Liver (tissue), 9 donors: Measurements from ENCODE around the gene TBC1D16. TPM values are rescaled to one million over a fixed set of nuclear protein-coding genes. Genes with fewer than 3 reads are reported as not detected.

Source experiments
- DNase-seq: peaks from one replicate; pipeline ENCODE4 v3.0.0-alpha.2; 2017; ENCODE audit warnings: low spot score
- H3K27ac ChIP-seq, 2 donors: one replicate each; pipeline ENCODE4 v1.7.0; 2013; ENCODE audit warnings: inconsistent platforms in 2 of 2, low read length in 2 of 2, control low read depth in 1 of 2, low read depth in 1 of 2, mild to moderate bottlenecking in 1 of 2
- H3K27me3 ChIP-seq, 4 donors: one replicate each; pipeline versions ENCODE4 v1.6.1 to v1.7.0; 2013; ENCODE audit warnings: low read length in 3 of 4, inconsistent platforms in 1 of 4, mild to moderate bottlenecking in 1 of 4, moderate library complexity in 1 of 4; ENCODE audit not compliant: control insufficient read depth in 4 of 4, insufficient read depth in 4 of 4
- H3K36me3 ChIP-seq, 4 donors: one replicate each; pipeline versions ENCODE4 v1.6.1 to v1.7.0; 2013; ENCODE audit warnings: low read length in 3 of 4, mild to moderate bottlenecking in 3 of 4, low read depth in 1 of 4, moderate library complexity in 1 of 4; ENCODE audit not compliant: control insufficient read depth in 4 of 4, insufficient read depth in 3 of 4
- H3K4me1 ChIP-seq, 4 donors: one replicate each; pipeline versions ENCODE4 v1.6.1 to v1.7.0; 2013; ENCODE audit warnings: low read length in 3 of 4, mild to moderate bottlenecking in 3 of 4, moderate library complexity in 1 of 4; ENCODE audit not compliant: control insufficient read depth in 4 of 4, insufficient read depth in 4 of 4
- H3K4me3 ChIP-seq, 3 donors: one replicate each; pipeline versions ENCODE4 v1.6.1 to v1.7.0; 2013; ENCODE audit warnings: low read length in 3 of 3, control low read depth in 1 of 3, low read depth in 1 of 3, mild to moderate bottlenecking in 1 of 3
- H3K9ac ChIP-seq, 2 donors: one replicate each; pipeline ENCODE4 v1.7.0; 2013; ENCODE audit warnings: low read length in 2 of 2, mild to moderate bottlenecking in 2 of 2, moderate library complexity in 2 of 2, control low read depth in 1 of 2, low read depth in 1 of 2
- H3K9me3 ChIP-seq, 4 donors: one replicate each; pipeline versions ENCODE4 v1.6.1 to v1.7.0; 2013; ENCODE audit warnings: low read length in 3 of 4; ENCODE audit not compliant: control insufficient read depth in 4 of 4
- FOXA1 ChIP-seq: IDR thresholded peaks from 2 replicates; pipeline ENCODE4 v1.6.1; 2016; ENCODE audit warnings: antibody characterized with exemption
- FOXA2 ChIP-seq: IDR thresholded peaks from 2 replicates; pipeline ENCODE4 v1.6.1; 2016; ENCODE audit warnings: antibody characterized with exemption
- GABPA ChIP-seq, 2 donors: IDR thresholded peaks in 1 of 2; conservative IDR thresholded peaks in 1 of 2; 2 replicates each; pipeline ENCODE4 v1.6.1; 2016; ENCODE audit warnings: antibody characterized with exemption in 2 of 2, mild to moderate bottlenecking in 1 of 2, moderate library complexity in 1 of 2
- HNF4A ChIP-seq, 2 donors: conservative IDR thresholded peaks; 2 replicates each; pipeline ENCODE4 v1.6.1; 2016; ENCODE audit warnings: antibody characterized with exemption in 2 of 2, mild to moderate bottlenecking in 2 of 2
- JUND ChIP-seq, 2 donors: IDR thresholded peaks; 2 replicates each; pipeline ENCODE4 v1.6.1; 2016; ENCODE audit warnings: antibody characterized with exemption in 2 of 2
- MAX ChIP-seq: IDR thresholded peaks from 2 replicates; pipeline ENCODE4 v1.6.1; 2016; ENCODE audit warnings: antibody characterized with exemption
- NR2F2 ChIP-seq: IDR thresholded peaks from 2 replicates; pipeline ENCODE4 v1.6.1; 2016; ENCODE audit warnings: antibody characterized with exemption
- RAD21 ChIP-seq, 2 donors: IDR thresholded peaks; 2 replicates each; pipeline ENCODE4 v1.6.1; 2016; ENCODE audit warnings: antibody characterized with exemption in 2 of 2, mild to moderate bottlenecking in 2 of 2
- RXRA ChIP-seq, 2 donors: IDR thresholded peaks; 2 replicates each; pipeline ENCODE4 v1.6.1; 2017 to 2018; ENCODE audit warnings: antibody characterized with exemption in 2 of 2, mild to moderate bottlenecking in 1 of 2
- SP1 ChIP-seq: IDR thresholded peaks from 2 replicates; pipeline ENCODE4 v1.6.1; 2018; ENCODE audit warnings: antibody characterized with exemption, mild to moderate bottlenecking
- TAF1 ChIP-seq: conservative IDR thresholded peaks from 2 replicates; pipeline ENCODE4 v1.6.1; 2016; ENCODE audit warnings: antibody characterized with exemption, mild to moderate bottlenecking
- YY1 ChIP-seq: IDR thresholded peaks from 2 replicates; pipeline ENCODE4 v1.6.1; 2016; ENCODE audit warnings: antibody characterized with exemption, mild to moderate bottlenecking
- WGBS: extraction: QIAGEN DNeasy Blood & Tissue Kit; methylation state at CpG from one replicate; pipeline ENCODE4 v1.1.7; 2013; 5-methylcytosine and 5-hydroxymethylcytosine counted together
- polyA plus RNA-seq, 2 donors: library from polyadenylated mRNA; stranded (reverse) in 1 of 2; unstranded in 1 of 2; fragments of 200-250 nt in 1 of 2; fragments of >200 nt in 1 of 2; fragmentation: Nextera tagmentation in 1 of 2; extraction: Ambion mirVana in 1 of 2; gene quantifications; one replicate each; pipeline versions ENCODE4 v1.2.1 to v1.2.3, GENCODE V29; 2013 to 2015
- total RNA-seq, 2 donors: library from RNA; depleted of rRNA; stranded (reverse); fragments of >200 nt; gene quantifications; one replicate each; pipeline ENCODE4 v1.2.3, GENCODE V29; 2014
- TF ChIP-seq, protein P1 (sequence below): IDR thresholded peaks from 2 replicates; pipeline ENCODE4 v1.6.1; 2016; ENCODE audit warnings: antibody characterized with exemption
- TF ChIP-seq, protein P2 (sequence below): fragments of 150-350 bp; IDR thresholded peaks from 2 replicates; pipeline ENCODE4 v1.5.1; 2017; ENCODE audit warnings: improper control_type of control experiment, low read depth, low read length; ENCODE audit not compliant: missing input control
- TF ChIP-seq, protein P3 (sequence below): IDR thresholded peaks from 2 replicates; pipeline ENCODE4 v1.6.1; 2016; ENCODE audit warnings: antibody characterized with exemption
- donor health status: healthy.
- donor health status: healthy.
- donor health status: healthy.
- donor health status: healthy.
- donor health status: healthy.

TBC1D16 gene
- total and polyA plus RNA-seq, 4 donors, result 3.4 to 29.5 (median 4.7) TPM

GRCh38 chr17:79991140-79991923 lies 44.3 kb downstream of the TBC1D16 start:
- Histone ChIP-seq H3K9me3 (no peaks in the 10 kb centered on the region), H3K27me3 (no peaks in the 10 kb centered on the region), H3K4me1 (peaks cover 41 to 75% (median 61%) of the 10 kb centered on the region in 4 donors), H3K36me3 (no peaks in the 10 kb centered on the region), H3K4me3 (peak overlapping the region in 1 of 3 donors; percentile 37), H3K27ac (peak overlapping the region in 1 of 2 donors; percentile 89), H3K9ac (no peak overlapping the region)
- WGBS, result 29% methylated on average over 30 of the region's 30 CpGs
- peak; percentile 77 for DNase-seq
- TF ChIP-seq, protein P1, sequence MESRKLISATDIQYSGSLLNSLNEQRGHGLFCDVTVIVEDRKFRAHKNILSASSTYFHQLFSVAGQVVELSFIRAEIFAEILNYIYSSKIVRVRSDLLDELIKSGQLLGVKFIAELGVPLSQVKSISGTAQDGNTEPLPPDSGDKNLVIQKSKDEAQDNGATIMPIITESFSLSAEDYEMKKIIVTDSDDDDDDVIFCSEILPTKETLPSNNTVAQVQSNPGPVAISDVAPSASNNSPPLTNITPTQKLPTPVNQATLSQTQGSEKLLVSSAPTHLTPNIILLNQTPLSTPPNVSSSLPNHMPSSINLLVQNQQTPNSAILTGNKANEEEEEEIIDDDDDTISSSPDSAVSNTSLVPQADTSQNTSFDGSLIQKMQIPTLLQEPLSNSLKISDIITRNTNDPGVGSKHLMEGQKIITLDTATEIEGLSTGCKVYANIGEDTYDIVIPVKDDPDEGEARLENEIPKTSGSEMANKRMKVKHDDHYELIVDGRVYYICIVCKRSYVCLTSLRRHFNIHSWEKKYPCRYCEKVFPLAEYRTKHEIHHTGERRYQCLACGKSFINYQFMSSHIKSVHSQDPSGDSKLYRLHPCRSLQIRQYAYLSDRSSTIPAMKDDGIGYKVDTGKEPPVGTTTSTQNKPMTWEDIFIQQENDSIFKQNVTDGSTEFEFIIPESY, result no peak
- TF ChIP-seq RAD21 (IDR thresholded peaks at IDR 0.05) (peak; percentile 62 to 74), TAF1 (no peak)
- TF ChIP-seq, protein P2, sequence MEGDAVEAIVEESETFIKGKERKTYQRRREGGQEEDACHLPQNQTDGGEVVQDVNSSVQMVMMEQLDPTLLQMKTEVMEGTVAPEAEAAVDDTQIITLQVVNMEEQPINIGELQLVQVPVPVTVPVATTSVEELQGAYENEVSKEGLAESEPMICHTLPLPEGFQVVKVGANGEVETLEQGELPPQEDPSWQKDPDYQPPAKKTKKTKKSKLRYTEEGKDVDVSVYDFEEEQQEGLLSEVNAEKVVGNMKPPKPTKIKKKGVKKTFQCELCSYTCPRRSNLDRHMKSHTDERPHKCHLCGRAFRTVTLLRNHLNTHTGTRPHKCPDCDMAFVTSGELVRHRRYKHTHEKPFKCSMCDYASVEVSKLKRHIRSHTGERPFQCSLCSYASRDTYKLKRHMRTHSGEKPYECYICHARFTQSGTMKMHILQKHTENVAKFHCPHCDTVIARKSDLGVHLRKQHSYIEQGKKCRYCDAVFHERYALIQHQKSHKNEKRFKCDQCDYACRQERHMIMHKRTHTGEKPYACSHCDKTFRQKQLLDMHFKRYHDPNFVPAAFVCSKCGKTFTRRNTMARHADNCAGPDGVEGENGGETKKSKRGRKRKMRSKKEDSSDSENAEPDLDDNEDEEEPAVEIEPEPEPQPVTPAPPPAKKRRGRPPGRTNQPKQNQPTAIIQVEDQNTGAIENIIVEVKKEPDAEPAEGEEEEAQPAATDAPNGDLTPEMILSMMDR, result peak; percentile 66

DNA sequence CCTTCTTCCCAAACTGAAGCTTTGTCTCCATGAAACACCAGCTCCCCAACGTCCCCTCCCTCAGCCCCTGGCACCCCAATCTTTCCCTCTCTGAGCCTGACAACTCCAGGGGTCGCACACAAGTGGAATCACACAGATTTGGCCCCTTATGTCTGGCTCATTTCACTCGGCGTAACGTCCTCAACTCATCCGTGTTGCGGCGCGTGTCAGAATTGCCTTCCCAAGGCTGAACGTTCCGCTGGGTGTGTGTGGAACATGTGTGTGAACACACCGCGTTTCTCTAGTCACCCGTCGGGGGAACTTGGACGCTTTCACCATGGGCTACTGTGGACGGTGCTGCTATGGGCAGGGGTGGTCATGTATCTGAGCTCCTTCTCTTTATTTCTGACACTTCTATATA lies 45.0 kb downstream of the TBC1D16 start:
- no peak for TF ChIP-seq TAF1
- TF ChIP-seq RXRA (IDR thresholded peaks at IDR 0.05), result no peak
- peaks cover 41 to 79% (median 63%) of the 10 kb centered on the region in 4 donors for H3K4me1 ChIP-seq
- DNase-seq, result no peak
- H3K9me3 ChIP-seq, result no peaks in the 10 kb centered on the region
- H3K9ac ChIP-seq, result no peak overlapping the region
- no peaks in the 10 kb centered on the region for H3K36me3 ChIP-seq
- peak overlapping the region; percentile 89 to 95 for H3K27ac ChIP-seq
- no peak overlapping the region for H3K4me3 ChIP-seq
- H3K27me3 ChIP-seq, result no peaks in the 10 kb centered on the region
- 87% methylated on average over 17 of the region's 17 CpGs for WGBS

DNA sequence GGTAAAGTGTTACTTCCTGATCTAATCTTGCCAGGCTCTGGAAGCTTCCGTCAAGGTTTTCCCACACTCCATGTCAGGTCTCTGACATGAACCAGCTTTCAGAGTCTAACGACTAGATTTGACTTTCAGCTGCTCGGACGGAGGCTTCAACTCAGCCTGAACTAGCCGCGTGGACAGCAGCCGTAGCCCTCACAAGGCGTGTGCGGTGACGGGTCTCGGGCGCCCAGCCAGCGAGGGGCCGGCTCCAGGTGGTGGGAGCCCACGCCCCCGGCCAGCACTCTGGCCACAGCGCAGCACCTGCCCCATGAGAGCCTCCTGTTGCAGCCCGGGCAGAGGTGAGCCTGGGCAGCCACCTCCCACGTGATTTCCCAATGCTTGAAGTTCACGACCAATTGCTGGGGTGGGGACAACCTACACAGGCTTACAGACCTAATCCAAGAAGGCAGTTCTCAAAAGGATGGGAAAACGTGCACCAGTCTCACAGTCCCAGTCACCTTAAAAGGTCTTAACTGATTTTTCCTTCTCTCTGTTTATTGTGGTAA lies 45.5 kb downstream of the TBC1D16 start:
- H3K9ac ChIP-seq, result peak overlapping the region; percentile 24 to 32
- H3K4me3 ChIP-seq, result no peak overlapping the region
- peak; percentile 78 for DNase-seq
- H3K4me1 ChIP-seq, result peaks cover 41 to 79% (median 63%) of the 10 kb centered on the region in 4 donors
- H3K36me3 ChIP-seq, result no peaks in the 10 kb centered on the region
- 28% methylated on average over 21 of the region's 21 CpGs for WGBS
- H3K9me3 ChIP-seq, result no peaks in the 10 kb centered on the region
- H3K27ac ChIP-seq, result peak overlapping the region; percentile 89 to 95
- H3K27me3 ChIP-seq, result no peaks in the 10 kb centered on the region
- peak; percentile 65 to 83 for TF ChIP-seq HNF4A (conservative IDR thresholded peaks at IDR 0.05)
- peak; percentile 41 for TF ChIP-seq FOXA1
- TF ChIP-seq RAD21 (IDR thresholded peaks at IDR 0.05), result peak; percentile 47 to 56
- TF ChIP-seq SP1, result peak; percentile 84
- no peak for TF ChIP-seq NR2F2
- peak; percentile 75 to 89 for TF ChIP-seq RXRA (IDR thresholded peaks at IDR 0.05)
- TF ChIP-seq, protein P2, result no peak
- TF ChIP-seq YY1, result peak; percentile 65
- TF ChIP-seq TAF1, result no peak
- TF ChIP-seq, protein P1, result no peak
- TF ChIP-seq JUND (IDR thresholded peaks at IDR 0.05), result no peak
- TF ChIP-seq, protein P3, sequence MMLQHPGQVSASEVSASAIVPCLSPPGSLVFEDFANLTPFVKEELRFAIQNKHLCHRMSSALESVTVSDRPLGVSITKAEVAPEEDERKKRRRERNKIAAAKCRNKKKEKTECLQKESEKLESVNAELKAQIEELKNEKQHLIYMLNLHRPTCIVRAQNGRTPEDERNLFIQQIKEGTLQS, result no peak
- TF ChIP-seq GABPA (IDR thresholded peaks at IDR 0.05 in 1 of 2, conservative IDR thresholded peaks at IDR 0.05 in 1 of 2), result no peak
- TF ChIP-seq MAX, result no peak
- peak; percentile 29 for TF ChIP-seq FOXA2
